ENCODE results near the gene ANTXR2. TPM values are rescaled to one million over a fixed set of nuclear protein-coding genes. Genes with fewer than 3 reads are reported as not detected.

ANTXR2 gene
- polyA plus RNA-seq, 1 of the 3 experiments (the other 2 are of a cell fraction), result 48.8 TPM

GRCh38 chr4:79857811-79858210 lies 215.2 kb downstream of the ANTXR2 start:
- H3F3A ChIP-seq (replicated peaks; ENCODE audit: insufficient read depth), result no peaks in the 10 kb centered on the region
- H3K4me3 ChIP-seq (ENCODE audit: low read depth in 2 of 2, low read length in 1 of 2), result no peak overlapping the region
- H3K27ac ChIP-seq (ENCODE audit: low read depth in 2 of 2, low read length in 1 of 2), result no peak overlapping the region
- H3K79me2 ChIP-seq (ENCODE audit: insufficient read depth), result no peaks in the 10 kb centered on the region
- no peaks in the 10 kb centered on the region for H3K9me3 ChIP-seq
- H3K27me3 ChIP-seq (ENCODE audit: insufficient read depth), result no peaks in the 10 kb centered on the region
- 50% methylated on average over 1 of the region's 1 CpG for WGBS (ENCODE audit: low lambda C conversion rate)
- H3K36me3 ChIP-seq (replicated peaks in 1 of 2; ENCODE audit: control insufficient read depth in 1 of 2, insufficient read depth in 2 of 2, low read length in 1 of 2), result no peaks in the 10 kb centered on the region
- no peak overlapping the region for H3K9ac ChIP-seq
- H2AFZ ChIP-seq (ENCODE audit: low read depth), result no peak overlapping the region
- H3K4me1 ChIP-seq (ENCODE audit: control insufficient read depth in 1 of 2, insufficient read depth in 2 of 2, low read depth in 1 of 2, low read length in 1 of 2), result no peaks in the 10 kb centered on the region; a peak in 1 of 4 replicates
- no peak overlapping the region for H3K4me2 ChIP-seq
- TF ChIP-seq ZBTB33 (IDR thresholded peaks at IDR 0.05; ENCODE audit: borderline replicate concordance, low read depth) (no peak), MEF2A (IDR thresholded peaks at IDR 0.05; ENCODE audit: borderline replicate concordance, low read depth) (no peak), NFIC (IDR thresholded peaks at IDR 0.05; ENCODE audit: borderline replicate concordance) (no peak), TCF12 (IDR thresholded peaks at IDR 0.05) (no peak), RAD21 (IDR thresholded peaks at IDR 0.05; ENCODE audit: low read length) (no peak), SMC3 (IDR thresholded peaks at IDR 0.05; ENCODE audit: low read depth, low read length) (no peak), EP300 (IDR thresholded peaks at IDR 0.05; ENCODE audit: borderline replicate concordance in 1 of 2, low read depth in 1 of 2, low read length in 1 of 2) (no peak), RXRA (IDR thresholded peaks at IDR 0.05; ENCODE audit: borderline replicate concordance, low read depth) (no peak)
- CTCF ChIA-PET, result no interaction called here
- POLR2A ChIA-PET, result no interaction called here
- no peaks in the 10 kb centered on the region for H4K20me1 ChIP-seq (ENCODE audit: insufficient read depth)
- no peaks in the 10 kb centered on the region for H3K9me2 ChIP-seq
- no peak for DNase-seq

- H3K36me3 ChIP-seq (replicated peaks in 1 of 2; ENCODE audit: control insufficient read depth in 1 of 2, insufficient read depth in 2 of 2, low read length in 1 of 2), result no peaks in the 10 kb centered on the region
- no peaks in the 10 kb centered on the region for H3K27me3 ChIP-seq (ENCODE audit: insufficient read depth)
- H3K27ac ChIP-seq (ENCODE audit: low read depth in 2 of 2, low read length in 1 of 2), result no peak overlapping the region
- H3K79me2 ChIP-seq (ENCODE audit: insufficient read depth), result no peaks in the 10 kb centered on the region
- H3F3A ChIP-seq (replicated peaks; ENCODE audit: insufficient read depth), result no peaks in the 10 kb centered on the region
- no peak overlapping the region for H3K4me2 ChIP-seq
- no peaks in the 10 kb centered on the region for H3K9me3 ChIP-seq
- ChIA-PET POLR2A (no interaction called here), CTCF (interaction anchor here (1.7 kb wide), 1 partner anchor 9 kb away, joined by 4 read pairs; no protein-coding TSS in a partner anchor)
- peaks cover 0 to 15% of the 10 kb centered on the region in 2 experiments; a peak in 2 of 4 replicates for H3K4me1 ChIP-seq (ENCODE audit: control insufficient read depth in 1 of 2, insufficient read depth in 2 of 2, low read depth in 1 of 2, low read length in 1 of 2)
- H3K4me3 ChIP-seq (ENCODE audit: low read depth in 2 of 2, low read length in 1 of 2), result no peak overlapping the region
- H3K9ac ChIP-seq, result no peak overlapping the region
- no peaks in the 10 kb centered on the region for H3K9me2 ChIP-seq
- no peaks in the 10 kb centered on the region for H4K20me1 ChIP-seq (ENCODE audit: insufficient read depth)
- DNase-seq, result no peak
- 60% methylated on average over 3 of the region's 3 CpGs for WGBS (ENCODE audit: low lambda C conversion rate)
- no peak overlapping the region for H2AFZ ChIP-seq (ENCODE audit: low read depth)
- TF ChIP-seq, protein P1, sequence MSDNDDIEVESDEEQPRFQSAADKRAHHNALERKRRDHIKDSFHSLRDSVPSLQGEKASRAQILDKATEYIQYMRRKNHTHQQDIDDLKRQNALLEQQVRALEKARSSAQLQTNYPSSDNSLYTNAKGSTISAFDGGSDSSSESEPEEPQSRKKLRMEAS (IDR thresholded peaks at IDR 0.05; ENCODE audit: low read depth), result no peak
- no peak for TF ChIP-seq MEF2A (IDR thresholded peaks at IDR 0.05; ENCODE audit: borderline replicate concordance, low read depth)
- TF ChIP-seq ZBTB33 (IDR thresholded peaks at IDR 0.05; ENCODE audit: borderline replicate concordance, low read depth), result no peak
- TF ChIP-seq FOXJ3 (CRISPR knock-in tag; IDR thresholded peaks at IDR 0.05), result no peak
- no peak for TF ChIP-seq GATA2 (CRISPR knock-in tag; IDR thresholded peaks at IDR 0.05)
- TF ChIP-seq RFX5 (IDR thresholded peaks at IDR 0.05; ENCODE audit: low read length), result no peak
- no peak for TF ChIP-seq YY1 (IDR thresholded peaks at IDR 0.05; ENCODE audit: low read depth)
- TF ChIP-seq RCOR1 (IDR thresholded peaks at IDR 0.05; ENCODE audit: low read length), result no peak
- TF ChIP-seq USF1 (IDR thresholded peaks at IDR 0.05; ENCODE audit: borderline replicate concordance, low read depth), result no peak
- TF ChIP-seq, protein P2, sequence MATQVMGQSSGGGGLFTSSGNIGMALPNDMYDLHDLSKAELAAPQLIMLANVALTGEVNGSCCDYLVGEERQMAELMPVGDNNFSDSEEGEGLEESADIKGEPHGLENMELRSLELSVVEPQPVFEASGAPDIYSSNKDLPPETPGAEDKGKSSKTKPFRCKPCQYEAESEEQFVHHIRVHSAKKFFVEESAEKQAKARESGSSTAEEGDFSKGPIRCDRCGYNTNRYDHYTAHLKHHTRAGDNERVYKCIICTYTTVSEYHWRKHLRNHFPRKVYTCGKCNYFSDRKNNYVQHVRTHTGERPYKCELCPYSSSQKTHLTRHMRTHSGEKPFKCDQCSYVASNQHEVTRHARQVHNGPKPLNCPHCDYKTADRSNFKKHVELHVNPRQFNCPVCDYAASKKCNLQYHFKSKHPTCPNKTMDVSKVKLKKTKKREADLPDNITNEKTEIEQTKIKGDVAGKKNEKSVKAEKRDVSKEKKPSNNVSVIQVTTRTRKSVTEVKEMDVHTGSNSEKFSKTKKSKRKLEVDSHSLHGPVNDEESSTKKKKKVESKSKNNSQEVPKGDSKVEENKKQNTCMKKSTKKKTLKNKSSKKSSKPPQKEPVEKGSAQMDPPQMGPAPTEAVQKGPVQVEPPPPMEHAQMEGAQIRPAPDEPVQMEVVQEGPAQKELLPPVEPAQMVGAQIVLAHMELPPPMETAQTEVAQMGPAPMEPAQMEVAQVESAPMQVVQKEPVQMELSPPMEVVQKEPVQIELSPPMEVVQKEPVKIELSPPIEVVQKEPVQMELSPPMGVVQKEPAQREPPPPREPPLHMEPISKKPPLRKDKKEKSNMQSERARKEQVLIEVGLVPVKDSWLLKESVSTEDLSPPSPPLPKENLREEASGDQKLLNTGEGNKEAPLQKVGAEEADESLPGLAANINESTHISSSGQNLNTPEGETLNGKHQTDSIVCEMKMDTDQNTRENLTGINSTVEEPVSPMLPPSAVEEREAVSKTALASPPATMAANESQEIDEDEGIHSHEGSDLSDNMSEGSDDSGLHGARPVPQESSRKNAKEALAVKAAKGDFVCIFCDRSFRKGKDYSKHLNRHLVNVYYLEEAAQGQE (IDR thresholded peaks at IDR 0.05; ENCODE audit: low read depth, low read length), result no peak
- no peak for TF ChIP-seq MXI1 (IDR thresholded peaks at IDR 0.05; ENCODE audit: low read depth, low read length)
- TF ChIP-seq EP300 (IDR thresholded peaks at IDR 0.05; ENCODE audit: borderline replicate concordance in 1 of 2, low read depth in 1 of 2, low read length in 1 of 2), result no peak
- TF ChIP-seq TCF12 (IDR thresholded peaks at IDR 0.05), result no peak
- no peak for TF ChIP-seq SMC3 (IDR thresholded peaks at IDR 0.05; ENCODE audit: low read depth, low read length)
- no peak for TF ChIP-seq EZH2phosphoT487 (IDR thresholded peaks at IDR 0.05; ENCODE audit: borderline replicate concordance, low read depth)
- TF ChIP-seq SIN3A (IDR thresholded peaks at IDR 0.05; ENCODE audit: borderline replicate concordance, low read depth, low read length), result no peak
- TF ChIP-seq RXRA (IDR thresholded peaks at IDR 0.05; ENCODE audit: borderline replicate concordance, low read depth), result no peak
These were observed 216.8 kb downstream of the ANTXR2 start for GRCh38 chr4:79856196-79856595.
